CD4-positive, CD25-positive, alpha-beta regulatory T cell (primary cell): ENCODE results near the gene ZMIZ2. TPM values are rescaled to one million over a fixed set of nuclear protein-coding genes. Genes with fewer than 3 reads are reported as not detected.

Experiments used
- polyA plus RNA-seq, 4 donors: library from polyadenylated mRNA; unstranded; fragments of 300-500 nt; fragmentation: Illumina TruSeq; gene quantifications; one replicate each; pipeline ENCODE4 v1.2.3, GENCODE V29; 2021
- total RNA-seq: library from RNA; stranded (reverse); gene quantifications from one replicate; pipeline ENCODE4 v1.2.3, GENCODE V29; 2022

ZMIZ2 gene
- total and polyA plus RNA-seq, 5 donors from 2014 or later = 2.9 to 110 (median 4.6) TPM

Other genes with a start within 250 kb of the ZMIZ2 start
- 0.10 TPM for gene NPC1L1, start 207.5 kb upstream of the ZMIZ2 start, total RNA-seq
- under 1 TPM in 1 of 4 donors, not detected in 3; 0.18 TPM for gene NPC1L1, start 207.5 kb upstream of the ZMIZ2 start, polyA plus RNA-seq
- gene DDX56, start 174.9 kb upstream of the ZMIZ2 start, total RNA-seq = 108 TPM
- 10 to 100 TPM; 42.3 to 55.1 (median 46.4) TPM for gene DDX56, start 174.9 kb upstream of the ZMIZ2 start, polyA plus RNA-seq
- gene TMED4, start 166.6 kb upstream of the ZMIZ2 start, total RNA-seq = 97.5 TPM
- gene TMED4, start 166.6 kb upstream of the ZMIZ2 start, polyA plus RNA-seq = 10 to 100 TPM; 67.6 to 85.4 (median 74.9) TPM
- gene OGDH, start 142.2 kb upstream of the ZMIZ2 start, total RNA-seq = 157 TPM
- 100 to 1,000 TPM in 1 of 4 donors, 10 to 100 TPM in 3; 56.4 to 102 (median 72.8) TPM for gene OGDH, start 142.2 kb upstream of the ZMIZ2 start, polyA plus RNA-seq
- gene PPIA, start 47.8 kb downstream of the ZMIZ2 start, total RNA-seq = 670 TPM
- gene PPIA, start 47.8 kb downstream of the ZMIZ2 start, polyA plus RNA-seq = 1,000 to 10,000 TPM; 4,149 to 4,426 (median 4,258) TPM
- gene H2AZ2, start 99.2 kb downstream of the ZMIZ2 start, total RNA-seq = 186 TPM
- 100 to 1,000 TPM; 250 to 315 (median 275) TPM for gene H2AZ2, start 99.2 kb downstream of the ZMIZ2 start, polyA plus RNA-seq
- gene PURB, start 136.7 kb downstream of the ZMIZ2 start, total RNA-seq = 29.9 TPM
- 1 to 10 TPM; 1.1 to 2.5 (median 1.9) TPM for gene PURB, start 136.7 kb downstream of the ZMIZ2 start, polyA plus RNA-seq
- 427 TPM for gene MYO1G, start 230.2 kb downstream of the ZMIZ2 start, total RNA-seq
- gene MYO1G, start 230.2 kb downstream of the ZMIZ2 start, polyA plus RNA-seq = 100 to 1,000 TPM; 132 to 229 (median 160) TPM